B cell (primary cell): ENCODE measurements around the gene CST11. TPM values are rescaled to one million over a fixed set of nuclear protein-coding genes. Genes with fewer than 3 reads are reported as not detected.

Experiments
- ATAC-seq: fragments of 200-7000 bp; cut with Tn5 transposase; one replicate; pipeline ENCODE4 v1.10.0; 2021; ENCODE audit warnings: low read depth, mild to moderate bottlenecking, moderate number of reproducible peaks, moderate library complexity
- CTCF ChIA-PET: fragments of 350-600 bp; sonication (Branson Sonifier 250); formaldehyde crosslinking; loops from one replicate; lab custom pipeline; 2021; ENCODE audit warnings: antibody characterized with exemption, inconsistent platforms; lab: Charles Lee
- POLR2A ChIA-PET: fragments of 350-600 bp; sonication (Branson Sonifier 250); formaldehyde crosslinking; loops from one replicate; lab custom pipeline; 2021; ENCODE audit warnings: antibody characterized with exemption; lab: Charles Lee
- DNase-seq: peaks from one replicate; pipeline ENCODE4 v3.0.0; 2013
- H2AFZ ChIP-seq: 2 replicates; pipeline ENCODE4 v1.6.1; 2012; ENCODE audit warnings: mild to moderate bottlenecking, low read depth, low read length; ENCODE audit not compliant: insufficient read depth, poor library complexity, severe bottlenecking
- H3K27ac ChIP-seq, 2 donors: 1 replicate in 1 of 2; 2 replicates in 1 of 2; pipeline ENCODE4 v1.5.1; 2012 to 2013; ENCODE audit warnings: low read length in 2 of 2, mild to moderate bottlenecking in 2 of 2, moderate library complexity in 1 of 2
- H3K27me3 ChIP-seq, 4 experiments: fragments of 200-600 bp in 1 of 4; sonication (generic) in 1 of 4; replicated peaks in 1 of 4; 1 replicate in 2 of 4; 2 replicates in 2 of 4; pipeline versions ENCODE4 v1.6.1 to v1.7.0; 2013 to 2016; ENCODE audit warnings: low read length in 3 of 4, mild to moderate bottlenecking in 2 of 4, mixed read lengths in 1 of 4, moderate library complexity in 1 of 4; ENCODE audit not compliant: insufficient read depth in 4 of 4, control insufficient read depth in 3 of 4; ENCODE audit errors: control extremely low read depth in 1 of 4
- H3K36me3 ChIP-seq, 2 experiments: replicated peaks in 1 of 2; 1 replicate in 1 of 2; 2 replicates in 1 of 2; pipeline versions ENCODE4 v1.6.1 to v1.7.1; 2013; ENCODE audit warnings: low read length in 1 of 2; ENCODE audit not compliant: insufficient read depth in 2 of 2, control insufficient read depth in 1 of 2; ENCODE audit errors: control extremely low read depth in 1 of 2, extremely low read depth in 1 of 2
- H3K4me1 ChIP-seq, 2 donors: fragments of 200-600 bp in 1 of 2; sonication (generic) in 1 of 2; 1 replicate in 1 of 2; 2 replicates in 1 of 2; pipeline versions ENCODE4 v1.5.1 to v1.6.1; 2013 to 2017; ENCODE audit warnings: low read length in 2 of 2; ENCODE audit not compliant: control insufficient read depth in 2 of 2, insufficient read depth in 2 of 2
- H3K4me2 ChIP-seq: replicated peaks from 2 replicates; pipeline ENCODE3; 2012; ENCODE audit warnings: mild to moderate bottlenecking, low read depth, low read length; ENCODE audit not compliant: poor library complexity, severe bottlenecking
- H3K4me3 ChIP-seq, 5 experiments: fragments of 200-600 bp in 1 of 5; sonication (generic) in 1 of 5; 1 replicate in 3 of 5; 2 replicates in 2 of 5; pipeline versions ENCODE4 v1.5.1 to v1.7.0; 2011 to 2016; ENCODE audit warnings: low read length in 4 of 5, mild to moderate bottlenecking in 4 of 5, low read depth in 2 of 5, control low read depth in 1 of 5, moderate library complexity in 1 of 5; ENCODE audit not compliant: insufficient read depth in 1 of 5; ENCODE audit errors: control extremely low read depth in 1 of 5, extremely low read depth in 1 of 5
- H3K79me2 ChIP-seq: fragments of 200-600 bp; sonication (generic); one replicate; pipeline ENCODE4 v1.6.0; 2016; ENCODE audit warnings: low read length; ENCODE audit not compliant: control insufficient read depth, insufficient read depth
- H3K9ac ChIP-seq: fragments of 200-600 bp; sonication (generic); 2 replicates; pipeline ENCODE4 v1.6.1; 2017; ENCODE audit warnings: mild to moderate bottlenecking, low read length, moderate library complexity
- H3K9me3 ChIP-seq, 3 donors: one replicate each; pipeline versions ENCODE4 v1.6.1 to v1.7.1; 2013; ENCODE audit warnings: low read length in 2 of 3; ENCODE audit not compliant: control insufficient read depth in 2 of 3, insufficient read depth in 1 of 3; ENCODE audit errors: control extremely low read depth in 1 of 3
- H4K20me1 ChIP-seq: 2 replicates; pipeline ENCODE4 v1.6.0; 2012; ENCODE audit warnings: mild to moderate bottlenecking, low read length; ENCODE audit not compliant: insufficient read depth, control insufficient read depth, poor library complexity, severe bottlenecking
- H3K27ac Mint-ChIP-seq: one replicate; pipeline ENCODE4 v1.8.0; 2021; ENCODE audit warnings: mixed read lengths
- H3K27me3 Mint-ChIP-seq: one replicate; pipeline ENCODE4 v1.8.0; 2021; ENCODE audit warnings: mixed read lengths
- H3K4me1 Mint-ChIP-seq: one replicate; pipeline ENCODE4 v1.8.0; 2021; ENCODE audit warnings: mixed read lengths
- H3K4me3 Mint-ChIP-seq: one replicate; pipeline ENCODE4 v1.8.0; 2021; ENCODE audit warnings: mixed read lengths
- H3K9me3 Mint-ChIP-seq: one replicate; pipeline ENCODE4 v1.8.0; 2022; ENCODE audit warnings: mixed read lengths; ENCODE audit not compliant: insufficient read depth
- EZH2 ChIP-seq: IDR thresholded peaks from 2 replicates; pipeline ENCODE4 v1.6.1; 2012; ENCODE audit warnings: borderline replicate concordance, low read depth, mild to moderate bottlenecking, moderate library complexity, low read length; ENCODE audit not compliant: insufficient read depth, poor library complexity, severe bottlenecking
- WGBS: methylation state at CpG from one replicate; pipeline ENCODE4 v1.1.5; 2013; ENCODE audit warnings: missing lambda C conversion rate; ENCODE audit not compliant: insufficient coverage; 5-methylcytosine and 5-hydroxymethylcytosine counted together
- intact Hi-C: fragments of 100-400 bp; cut with micrococcal nuclease; formaldehyde crosslinking; loops from one replicate; pipeline ENCODE4 v1.10.0; 2022
- polyA plus RNA-seq: library from polyadenylated mRNA; depleted of rRNA; stranded (reverse); fragments of >200 nt; gene quantifications from 2 replicates; pipeline ENCODE4 v1.2.3, GENCODE V29; 2012
- total RNA-seq, 2 donors: library from RNA; stranded (reverse); fragments of 120-200 nt in 1 of 2; gene quantifications; 1 replicate in 1 of 2; 2 replicates in 1 of 2; pipeline versions ENCODE4 v1.2.3 to v1.2.4, GENCODE V29; 2013 to 2022
- TF ChIP-seq, protein P1 (sequence below): fragments of 200-600 bp; IDR thresholded peaks from one replicate; pipeline ENCODE4 v1.8.0; 2022; ENCODE audit warnings: antibody characterized with exemption, mild to moderate bottlenecking

The CST11 gene
- total and polyA plus RNA-seq, 2 donors (not counting 1 experiment from before 2014, with no cell fraction given): not detected

DNA sequence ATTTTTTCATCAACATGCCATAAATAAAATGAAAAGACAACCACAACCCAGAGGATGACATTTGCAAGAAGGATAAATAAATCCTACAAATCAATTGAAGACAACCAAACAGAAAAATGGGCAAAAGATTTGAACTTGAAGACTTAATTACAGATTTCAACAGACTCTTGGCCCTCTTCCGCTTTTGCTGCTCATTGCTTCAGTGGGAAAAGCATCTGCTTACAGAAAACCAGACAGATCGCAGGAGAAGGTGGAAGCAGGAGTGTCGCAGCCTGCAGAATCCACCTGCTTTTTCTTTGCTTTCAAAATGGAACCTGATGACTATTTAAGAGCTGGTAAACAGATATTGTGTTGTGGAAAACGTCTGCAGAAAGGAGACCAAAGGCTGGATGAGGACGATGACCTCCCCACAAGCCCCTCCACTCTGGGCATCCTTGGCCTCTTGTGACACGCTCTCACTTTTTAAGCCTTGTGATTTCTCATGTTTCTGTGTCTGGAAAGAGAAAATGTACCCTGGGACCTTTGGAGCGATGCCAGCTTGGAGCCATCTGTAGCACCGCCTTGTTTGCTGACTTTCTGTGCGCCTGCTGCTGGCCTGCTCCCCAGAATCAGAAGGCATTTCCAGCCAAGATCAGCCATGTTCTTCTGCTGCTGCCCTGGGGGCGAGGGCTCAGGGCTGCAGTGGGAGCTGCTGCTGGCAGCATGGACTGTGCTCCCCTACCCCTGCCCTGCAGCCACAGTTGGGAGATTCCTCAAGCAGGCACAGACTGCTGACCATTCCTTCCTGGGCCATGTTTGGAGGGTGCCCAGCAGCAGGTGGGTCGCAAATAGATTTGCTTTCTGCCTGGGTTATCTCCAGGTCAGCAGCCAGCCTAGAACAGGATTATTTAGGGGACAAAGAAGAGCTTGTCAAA, 16.8 kb downstream of the CST11 start:
- H2AFZ ChIP-seq: no peak overlapping the region
- H3K27me3 ChIP-seq: no peaks in the 10 kb centered on the region
- no peaks in the 10 kb centered on the region for H3K4me1 ChIP-seq
- H4K20me1 ChIP-seq: no peaks in the 10 kb centered on the region
- peaks cover 18% of the 10 kb centered on the region for H3K27me3 Mint-ChIP-seq
- no peaks in the 10 kb centered on the region for H3K9me3 ChIP-seq
- ATAC-seq (no peak), DNase-seq (no peak)
- no peaks in the 10 kb centered on the region for H3K36me3 ChIP-seq
- H3K27ac Mint-ChIP-seq: no peak overlapping the region
- no peak overlapping the region for H3K4me3 Mint-ChIP-seq
- H3K27ac ChIP-seq: no peak overlapping the region
- no peak overlapping the region for H3K4me3 ChIP-seq
- H3K9ac ChIP-seq: no peak overlapping the region
- no peak for TF ChIP-seq EZH2
- TF ChIP-seq, protein P1, sequence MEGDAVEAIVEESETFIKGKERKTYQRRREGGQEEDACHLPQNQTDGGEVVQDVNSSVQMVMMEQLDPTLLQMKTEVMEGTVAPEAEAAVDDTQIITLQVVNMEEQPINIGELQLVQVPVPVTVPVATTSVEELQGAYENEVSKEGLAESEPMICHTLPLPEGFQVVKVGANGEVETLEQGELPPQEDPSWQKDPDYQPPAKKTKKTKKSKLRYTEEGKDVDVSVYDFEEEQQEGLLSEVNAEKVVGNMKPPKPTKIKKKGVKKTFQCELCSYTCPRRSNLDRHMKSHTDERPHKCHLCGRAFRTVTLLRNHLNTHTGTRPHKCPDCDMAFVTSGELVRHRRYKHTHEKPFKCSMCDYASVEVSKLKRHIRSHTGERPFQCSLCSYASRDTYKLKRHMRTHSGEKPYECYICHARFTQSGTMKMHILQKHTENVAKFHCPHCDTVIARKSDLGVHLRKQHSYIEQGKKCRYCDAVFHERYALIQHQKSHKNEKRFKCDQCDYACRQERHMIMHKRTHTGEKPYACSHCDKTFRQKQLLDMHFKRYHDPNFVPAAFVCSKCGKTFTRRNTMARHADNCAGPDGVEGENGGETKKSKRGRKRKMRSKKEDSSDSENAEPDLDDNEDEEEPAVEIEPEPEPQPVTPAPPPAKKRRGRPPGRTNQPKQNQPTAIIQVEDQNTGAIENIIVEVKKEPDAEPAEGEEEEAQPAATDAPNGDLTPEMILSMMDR: no peak
- H3K9me3 Mint-ChIP-seq: no peaks in the 10 kb centered on the region
- POLR2A ChIA-PET: no interaction called here
- CTCF ChIA-PET: interaction anchor here (1.8 kb wide), 1 partner anchor 9 kb away, joined by 6 read pairs; no protein-coding TSS in a partner anchor
- H3K79me2 ChIP-seq: no peaks in the 10 kb centered on the region
- 89% methylated on average over 7 of the region's 11 CpGs for whole genome bisulfite sequencing
- no peaks in the 10 kb centered on the region for H3K4me1 Mint-ChIP-seq
- intact Hi-C loops: no loop called here
- no peak overlapping the region for H3K4me2 ChIP-seq
